ENCODE results near the gene SLC30A2.
"Not testable (repeated sequence)": the region's sequence is repeated elsewhere in the genome, so short reads cannot be mapped to it uniquely, and the experiment has no call there.

SLC30A2 gene

DNA sequence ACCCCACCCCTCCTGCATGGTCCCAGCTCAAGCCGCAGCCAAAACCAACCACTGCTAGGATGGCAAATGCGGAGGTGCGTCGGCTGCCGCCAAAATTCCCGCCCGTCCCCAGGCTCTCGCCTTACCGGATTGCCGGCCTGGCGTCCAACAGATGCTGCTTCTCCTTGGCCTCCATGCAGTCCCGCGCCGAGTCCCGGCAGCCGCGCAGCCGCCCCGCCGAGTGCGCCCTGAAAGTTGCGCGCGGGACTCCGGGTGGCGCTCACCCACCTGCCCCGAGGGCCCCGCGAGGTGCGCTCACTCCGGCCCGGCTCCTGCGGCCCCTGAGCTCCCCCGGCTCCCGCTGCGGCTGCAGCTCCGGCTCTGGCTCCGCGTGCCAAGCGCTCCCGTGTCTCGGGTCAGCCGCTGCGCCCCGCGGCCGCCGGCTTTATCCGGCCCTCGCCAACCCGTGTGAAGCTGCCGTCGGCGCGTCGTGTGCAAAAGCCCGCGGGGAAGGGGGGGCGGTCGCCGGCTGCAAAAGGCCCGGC is at the start of gene SLC30A2:
SLC30A2 (minus strand) TSS at position 397 of the 524 bp plus-strand sequence; CDS start at position 175, 222 bp downstream.
- DNase-seq = no peak

DNA sequence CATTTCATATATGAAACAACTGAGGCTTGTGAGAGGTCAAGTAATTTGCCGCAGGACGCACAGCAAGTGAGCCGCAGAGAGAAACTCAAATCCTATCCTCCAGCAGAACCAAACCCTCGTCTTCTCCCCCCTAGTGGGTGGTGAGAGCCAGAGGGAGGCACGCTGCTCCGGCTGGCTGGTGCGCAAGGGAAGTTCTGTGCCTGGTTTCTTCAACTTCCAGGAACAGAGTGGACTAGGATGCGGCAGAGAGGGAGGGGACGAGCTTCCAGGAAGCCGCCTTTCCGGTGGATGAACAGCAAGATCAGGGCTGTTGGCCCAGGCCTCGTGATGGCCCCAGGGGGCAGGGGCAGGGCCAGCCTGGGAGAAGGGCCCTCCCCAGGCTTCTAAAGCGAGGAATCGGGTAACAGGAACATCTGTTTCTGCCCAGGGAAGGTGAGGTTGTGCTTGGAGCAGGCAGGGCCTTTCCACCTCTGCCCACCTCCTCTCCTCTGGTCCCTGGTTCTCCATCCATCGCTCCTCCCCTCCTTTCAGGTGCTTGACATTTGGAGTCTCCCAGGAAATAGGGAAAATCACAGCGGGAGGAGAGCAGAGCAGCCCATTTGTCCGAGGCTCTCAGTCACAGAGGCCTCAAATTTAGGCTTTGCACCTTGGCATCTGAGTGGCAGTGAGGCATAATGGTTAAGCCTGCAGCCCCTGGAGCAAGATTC is 48.9 kb upstream of the SLC30A2 start:
- DNase-seq = no peak

DNA sequence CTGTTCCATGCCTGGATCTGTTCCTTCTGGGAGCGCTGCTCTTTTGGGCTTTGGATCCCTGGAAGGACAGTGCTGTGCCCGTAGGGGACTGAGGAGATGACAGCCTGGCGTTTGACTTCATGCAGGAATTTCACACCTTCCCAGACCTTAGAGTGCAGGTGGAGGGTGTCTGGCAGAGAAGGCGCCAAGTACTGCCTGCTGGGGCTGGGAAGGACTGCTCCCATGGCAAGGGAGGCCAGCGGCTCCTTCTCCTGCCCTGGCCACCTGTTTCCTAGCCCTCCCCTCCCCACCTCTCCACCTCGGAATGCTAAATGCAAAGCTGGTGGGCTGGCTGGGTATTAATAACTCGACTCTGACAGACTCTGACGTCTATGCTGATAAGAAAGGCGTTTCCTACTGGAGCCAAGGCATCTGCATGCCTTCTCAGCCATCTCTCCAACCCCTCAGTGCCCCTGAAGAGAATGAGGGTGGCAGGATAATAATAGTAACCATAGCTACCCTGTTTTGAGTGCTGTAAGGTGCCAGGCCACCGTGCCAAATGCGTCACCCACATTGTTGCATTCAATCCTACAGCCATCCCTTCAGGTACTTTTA is 48.3 kb upstream of the SLC30A2 start:
- DNase-seq = no peak

GRCh38 chr1:26093569-26093968 is 47.7 kb upstream of the SLC30A2 start:
- DNase-seq = not testable (repeated sequence)

GRCh38 chr1:26092422-26092821 is 46.5 kb upstream of the SLC30A2 start:
- DNase-seq = no peak

DNA sequence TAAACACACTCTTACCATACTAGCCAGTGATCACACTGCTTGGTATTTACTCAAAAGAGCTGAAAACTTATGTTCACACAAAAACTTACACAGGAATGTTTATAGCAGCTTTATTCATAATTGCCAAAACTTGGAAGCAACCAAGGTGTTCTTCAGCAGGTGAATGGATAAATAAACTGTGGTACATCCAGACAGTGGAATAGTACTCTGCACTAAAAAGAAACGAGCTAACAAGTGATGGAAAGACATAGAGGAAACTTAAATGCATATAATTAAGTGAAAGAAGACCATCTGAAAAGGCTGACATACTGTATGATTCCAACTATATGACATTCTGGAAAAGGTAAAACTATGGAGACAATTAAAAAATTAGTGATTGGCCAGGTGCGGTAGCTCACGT is 45.0 kb upstream of the SLC30A2 start:
- DNase-seq = no peak

DNA sequence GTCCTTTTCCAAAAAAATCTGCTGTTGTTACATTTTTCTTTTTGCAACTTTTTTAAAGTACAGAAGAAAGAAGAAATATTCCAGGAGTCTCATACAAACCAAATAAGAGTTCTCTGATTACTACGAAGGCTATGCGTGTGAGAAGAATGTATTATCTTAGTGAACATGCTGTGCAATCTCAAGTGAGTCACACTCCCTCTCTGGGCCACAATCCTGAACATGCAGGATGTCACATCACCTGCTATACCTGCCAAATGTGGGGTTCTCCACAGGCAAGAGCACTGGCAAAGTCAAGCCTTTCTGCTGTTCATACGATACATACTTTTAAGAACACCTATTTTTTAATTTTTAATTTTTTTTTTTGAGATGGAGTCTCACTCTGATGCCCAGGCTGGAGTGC is 43.2 kb upstream of the SLC30A2 start:
- DNase-seq = no peak

DNA sequence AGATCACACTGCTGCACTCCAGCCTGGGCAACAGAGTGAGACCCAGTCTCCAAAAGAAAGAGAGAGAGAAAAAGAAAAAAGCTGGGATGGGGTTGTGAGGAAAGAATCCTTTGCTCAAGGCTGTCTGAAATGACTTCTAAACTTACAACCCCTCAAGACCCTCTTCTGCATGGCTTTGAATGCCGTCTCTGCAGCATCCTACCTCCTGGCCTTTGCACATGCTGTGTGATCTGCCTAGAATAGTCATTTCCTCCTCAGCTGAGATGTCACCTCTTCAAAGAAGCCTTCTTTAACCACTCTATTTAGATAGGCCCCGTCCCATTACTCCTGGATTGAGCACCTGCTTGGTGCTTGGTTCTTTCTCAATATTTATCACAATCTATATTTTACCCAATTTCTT is 38.9 kb upstream of the SLC30A2 start:
- DNase-seq = no peak

DNA sequence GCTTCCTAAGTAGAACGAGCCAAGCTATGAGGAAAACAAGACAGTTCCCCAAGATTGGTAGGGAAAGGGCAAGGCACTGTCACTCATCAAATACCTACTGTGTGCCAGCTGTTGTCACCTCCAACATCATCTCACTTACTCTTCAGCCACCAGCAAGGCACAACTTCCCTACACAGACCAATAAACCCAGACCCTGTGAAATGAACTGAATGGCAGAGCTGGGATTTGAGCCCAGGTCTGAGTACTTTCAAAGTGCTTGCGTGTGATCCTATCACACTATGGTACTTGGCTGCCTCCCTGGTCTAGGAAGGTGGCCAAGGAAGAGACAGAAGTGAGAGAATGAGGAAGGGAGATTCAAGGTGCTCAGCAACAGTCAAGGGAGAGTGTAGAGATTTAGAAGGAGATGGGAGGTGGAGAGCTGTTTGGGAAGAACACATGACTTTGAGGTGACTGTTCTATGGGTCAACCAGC is 38.2 kb upstream of the SLC30A2 start:
- DNase-seq = no peak

DNA sequence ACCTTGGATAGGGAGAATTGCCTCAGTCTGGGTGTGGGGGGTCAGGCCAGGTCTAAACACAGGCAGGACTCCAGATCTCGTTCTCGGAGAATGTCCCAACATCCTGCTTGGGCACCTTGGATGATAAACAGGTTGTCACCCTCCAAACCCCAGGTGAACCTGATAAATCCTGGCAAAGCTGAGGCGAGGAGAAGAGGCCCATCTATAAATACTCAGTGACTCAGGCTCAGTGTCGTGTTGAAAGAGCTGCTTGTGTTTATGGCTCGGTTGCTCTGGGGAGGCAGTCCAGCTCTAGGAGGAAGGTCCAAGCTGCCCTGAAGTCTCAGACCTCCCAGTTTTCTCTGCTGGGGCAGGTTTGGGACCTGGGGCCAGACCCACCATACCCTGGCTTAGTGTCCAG is 37.3 kb upstream of the SLC30A2 start:
- no peak for DNase-seq

DNA sequence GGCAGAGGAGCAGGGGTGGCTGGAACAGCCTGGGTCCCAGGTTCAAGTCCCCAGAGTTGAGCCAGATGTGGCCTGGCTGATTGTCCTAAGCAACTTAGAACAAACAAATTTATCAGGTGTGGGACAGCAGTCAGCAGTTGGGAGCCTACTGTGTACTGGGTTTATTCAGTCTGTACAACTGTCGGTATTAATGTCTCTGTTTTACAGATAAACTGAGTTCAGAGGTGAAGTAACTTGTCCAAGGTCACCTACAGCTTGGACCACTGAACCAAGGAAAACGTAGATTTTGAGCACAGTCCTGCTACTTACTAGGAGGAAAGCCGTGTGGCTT is 36.1 kb upstream of the SLC30A2 start:
- DNase-seq = no peak

- no peak for DNase-seq
Measured at GRCh38 chr1:26081267-26082019, 35.5 kb upstream of the SLC30A2 start.

DNA sequence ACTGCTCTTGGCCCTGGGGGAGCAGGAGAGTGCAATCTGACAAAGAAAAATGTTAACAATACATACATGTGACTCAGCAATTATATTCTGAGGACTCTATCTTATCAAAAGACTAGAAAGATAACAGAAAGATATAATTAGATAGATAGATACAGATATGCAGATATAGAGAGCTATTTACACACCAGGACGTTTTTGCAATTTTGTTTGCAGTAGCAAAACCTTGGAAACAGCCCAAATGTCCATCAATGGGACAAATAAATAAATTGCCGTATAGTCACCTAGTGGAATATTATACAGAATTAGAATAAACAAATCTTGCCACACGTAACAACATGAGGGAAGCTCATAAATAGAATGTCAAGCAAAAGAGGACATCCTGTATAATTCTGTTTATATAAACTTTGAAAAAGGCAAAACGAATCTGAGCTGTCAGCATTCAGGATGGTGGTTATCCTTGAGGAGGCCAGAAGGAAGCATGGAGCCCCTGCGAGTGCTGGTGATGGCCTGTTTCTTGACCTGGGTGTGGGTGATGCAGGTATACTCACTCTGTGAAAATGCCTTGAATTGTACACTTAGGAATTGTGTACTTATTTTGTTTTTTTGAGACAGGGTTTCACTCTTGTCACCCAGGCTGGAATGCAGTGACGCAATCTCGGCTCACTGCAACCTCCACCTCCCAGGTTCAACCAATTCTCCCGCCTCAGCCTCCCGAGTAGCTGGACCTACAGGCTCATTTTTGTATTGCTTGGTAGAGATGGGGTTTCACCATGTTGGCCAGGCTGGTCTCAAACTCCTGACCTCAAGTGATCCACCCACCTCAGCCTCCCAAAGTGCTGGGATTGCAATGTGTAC is 34.3 kb upstream of the SLC30A2 start:
- DNase-seq = no peak

- DNase-seq = no peak
Measured at GRCh38 chr1:26079178-26079563, 33.3 kb upstream of the SLC30A2 start.

DNA sequence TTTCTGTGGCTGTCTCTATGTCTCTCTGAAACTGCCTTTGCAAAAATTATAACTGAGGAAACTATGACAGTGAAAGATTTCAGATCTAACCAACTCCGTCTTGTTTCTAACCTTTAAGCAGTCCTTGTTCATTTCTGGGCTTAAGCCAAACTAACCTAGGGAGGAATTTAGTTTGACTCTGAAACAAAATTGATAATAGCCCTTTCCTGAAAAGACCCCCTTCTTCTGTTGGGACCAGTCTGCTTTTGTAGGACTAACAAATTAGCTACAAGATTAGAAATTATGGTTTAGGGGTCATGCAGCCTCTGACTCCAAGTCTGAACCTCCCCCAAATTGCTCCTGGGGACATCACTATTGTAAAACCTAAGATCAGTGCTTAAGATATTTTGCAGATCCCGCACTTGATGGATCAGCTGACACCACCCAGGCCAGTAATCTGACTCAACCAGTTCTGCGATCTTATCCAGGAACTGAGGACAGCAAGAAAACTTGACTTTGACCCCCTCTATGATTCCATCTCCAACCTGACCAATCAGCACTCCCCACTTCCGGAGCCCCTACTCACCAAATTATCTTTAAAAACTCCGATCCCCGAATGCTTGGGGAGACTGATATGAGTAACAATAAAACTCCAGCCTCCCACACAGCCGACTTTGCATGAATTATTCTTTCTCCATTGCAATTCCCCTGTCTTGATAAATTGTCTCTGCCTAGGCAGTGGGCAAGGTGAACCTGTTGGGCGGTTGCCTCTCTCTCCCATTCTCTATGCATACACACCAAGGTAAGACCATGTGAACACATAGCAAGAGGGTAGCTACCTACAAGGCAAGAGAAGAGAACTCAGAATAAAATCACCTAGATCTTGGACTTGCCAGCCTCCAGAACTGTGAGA is 32.6 kb upstream of the SLC30A2 start:
- no peak for DNase-seq

DNA sequence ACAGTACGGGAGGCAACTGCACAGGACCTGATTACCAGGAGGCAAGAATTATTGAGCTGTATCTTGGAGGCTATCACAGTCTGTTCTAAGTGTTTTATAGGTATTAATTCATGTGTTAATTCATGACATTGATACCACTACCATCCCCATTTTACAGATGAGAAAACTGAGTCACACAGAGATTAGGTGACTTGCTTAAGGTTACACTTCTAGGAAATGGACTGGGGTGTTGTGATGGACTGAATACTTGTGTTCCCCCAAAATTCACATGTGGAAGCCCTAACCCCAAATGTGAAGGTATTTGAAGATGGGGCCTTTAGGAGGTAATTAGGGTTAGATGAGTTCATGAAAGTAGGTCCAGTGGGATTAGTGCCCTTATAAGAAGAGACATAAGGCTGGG is 31.6 kb upstream of the SLC30A2 start:
- DNase-seq = no peak

GRCh38 chr1:26075421-26076144 is 29.7 kb upstream of the SLC30A2 start:
- DNase-seq = no peak

DNA sequence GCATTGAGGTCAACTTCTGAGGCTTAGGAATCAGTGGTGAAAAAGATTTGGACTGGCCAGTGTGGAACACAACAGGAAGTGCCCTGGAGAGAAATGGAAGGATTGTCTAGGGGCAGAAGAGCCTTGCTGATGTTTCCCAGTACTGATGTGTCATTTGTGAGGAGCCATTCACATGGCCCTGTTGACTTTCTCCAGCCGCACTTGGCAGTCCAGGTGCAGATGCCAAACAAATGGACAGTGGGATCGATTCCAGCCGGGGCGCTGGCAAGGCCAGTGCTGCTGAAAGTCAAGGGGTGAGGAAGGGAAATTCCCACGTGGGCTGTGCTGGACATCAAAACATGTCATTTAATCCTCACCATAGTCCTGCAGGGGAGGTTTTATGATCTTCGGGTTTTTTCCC is 26.4 kb upstream of the SLC30A2 start:
- no peak for DNase-seq

DNA sequence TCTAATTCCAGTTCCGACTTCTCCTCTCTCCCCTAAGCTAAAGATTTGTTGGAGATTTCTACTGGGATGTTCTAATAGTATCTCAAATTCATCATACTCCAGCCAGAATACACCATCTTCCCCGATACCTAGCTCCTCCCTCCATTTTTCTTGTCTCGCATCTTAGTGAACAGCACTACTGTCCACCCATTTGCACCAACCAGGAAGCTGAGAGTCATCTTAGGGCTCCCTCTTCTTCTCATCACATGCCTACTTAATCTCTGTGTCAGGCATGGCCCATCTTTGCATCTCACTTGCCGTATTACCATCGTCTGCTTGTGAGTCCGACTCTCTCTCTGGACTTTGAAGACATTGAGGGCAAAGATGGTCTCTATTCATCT is 25.0 kb upstream of the SLC30A2 start:
- no peak for DNase-seq

GRCh38 chr1:26070296-26070962 is 24.5 kb upstream of the SLC30A2 start:
- no peak for DNase-seq

DNA sequence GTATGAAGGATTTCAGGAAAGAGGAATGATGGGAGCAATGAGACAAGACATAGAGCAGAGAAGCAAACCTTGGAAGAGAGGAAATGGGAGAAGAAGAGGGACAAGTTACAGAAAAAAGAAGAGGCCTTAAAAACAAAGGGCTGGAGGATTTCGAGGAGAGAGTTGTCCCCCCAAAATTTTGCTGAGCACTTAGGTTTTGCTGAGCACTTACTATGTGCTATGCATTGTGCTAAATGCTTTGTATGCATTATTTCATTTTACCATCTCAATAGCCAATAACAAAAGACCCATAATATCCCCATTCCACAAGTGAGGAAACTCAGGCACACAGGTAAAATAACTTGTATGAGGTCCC is 24.0 kb upstream of the SLC30A2 start:
- no peak for DNase-seq
